GM18873 (cell line): ENCODE measurements around the gene ARHGEF4.
"Not testable (repeated sequence)": the region's sequence is repeated elsewhere in the genome, so short reads cannot be mapped to it uniquely, and the experiment has no call there.

ENCODE experiments used
- ATAC-seq: cut with Tn5 transposase; IDR thresholded peaks from one replicate; pipeline ENCODE4 v1.9.1; 2021; ENCODE audit warnings: mild to moderate bottlenecking, moderate library complexity, moderate number of reproducible peaks; ENCODE audit not compliant: unreplicated experiment, low FRiP score

ARHGEF4 gene

DNA sequence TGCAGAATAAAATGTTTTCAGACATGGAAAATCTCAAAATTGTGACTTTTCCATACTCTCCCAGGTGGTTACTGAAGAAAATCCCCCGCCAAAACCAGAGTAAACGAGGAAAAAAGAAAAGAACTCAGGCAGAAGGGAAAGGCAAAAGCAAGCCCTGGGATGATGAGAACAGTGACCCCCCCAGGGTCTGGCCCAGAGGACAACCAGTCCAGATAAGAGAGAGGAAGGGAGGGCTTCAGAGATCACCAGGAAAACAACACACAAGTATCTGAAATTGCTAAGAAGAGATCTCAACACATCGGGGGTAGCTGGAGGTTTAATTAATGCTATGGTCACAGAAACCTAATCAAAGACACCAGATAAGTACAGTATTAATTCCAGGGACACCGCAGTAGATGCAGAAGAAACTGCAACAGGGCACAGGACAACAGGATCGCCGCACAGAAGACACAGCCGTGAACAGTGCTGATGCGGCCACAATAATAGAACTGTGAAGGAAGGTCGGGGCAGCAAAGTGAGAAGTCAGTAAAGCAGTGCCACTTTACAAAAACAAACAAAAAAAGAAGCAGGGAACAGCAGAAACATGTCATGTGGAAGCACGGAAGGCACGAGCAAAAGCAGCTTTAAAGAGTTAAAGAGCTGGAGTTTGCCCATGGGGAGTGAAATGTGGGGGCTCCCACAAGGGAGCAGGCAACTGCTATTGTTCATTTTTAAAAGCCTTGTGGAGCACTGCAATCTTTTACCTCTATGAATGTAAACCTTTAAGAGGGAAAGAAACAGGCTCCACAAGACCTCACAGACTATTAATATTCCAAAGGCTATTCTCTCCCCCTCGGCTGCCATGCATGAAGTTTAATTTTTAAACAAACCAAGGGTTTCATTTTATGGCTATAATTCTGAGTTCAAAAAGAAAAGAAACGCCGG, 228.1 kb downstream of the ARHGEF4 start:
- ATAC-seq = no peak

GRCh38 chr2:131067465-131068125, 230.9 kb downstream of the ARHGEF4 start:
- ATAC-seq = no peak

DNA sequence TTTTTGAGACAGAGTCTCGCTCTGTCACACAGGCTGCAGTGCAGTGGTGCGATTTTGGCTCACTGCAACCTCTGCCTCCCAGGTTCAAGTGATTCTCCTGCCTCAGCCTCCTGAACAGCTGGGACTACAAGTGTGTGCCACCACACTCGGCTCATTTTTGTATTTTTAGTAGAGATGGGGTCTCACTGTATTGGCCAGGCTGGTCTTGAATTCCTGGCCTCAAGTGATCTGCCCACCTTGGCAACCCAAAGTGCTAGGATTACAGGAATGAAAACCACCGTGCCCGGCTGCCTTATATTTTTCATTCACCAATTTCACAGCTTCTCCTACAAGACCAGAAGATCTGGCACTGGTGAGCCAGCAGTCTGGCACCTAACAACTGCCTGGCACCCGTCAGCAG, 231.5 kb downstream of the ARHGEF4 start:
- not testable (repeated sequence) for ATAC-seq

DNA sequence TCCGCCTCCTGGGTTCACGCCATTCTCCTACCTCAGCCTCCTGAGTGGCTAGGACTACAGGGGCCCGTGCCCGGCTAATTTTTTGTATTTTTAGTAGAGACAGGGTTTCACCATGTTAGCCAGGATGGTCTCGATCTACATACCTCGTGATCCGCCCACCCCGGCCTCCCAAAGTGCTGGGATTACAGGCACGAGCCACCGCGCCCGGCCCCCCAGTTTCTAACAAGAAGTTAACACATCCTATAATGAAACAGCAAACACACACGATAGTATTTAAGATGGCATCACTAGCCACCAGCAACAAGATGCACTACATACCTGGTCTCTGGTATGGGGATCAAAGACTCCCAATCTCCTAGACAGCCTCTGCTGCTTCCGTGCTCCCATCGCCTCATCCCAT, 238.9 kb downstream of the ARHGEF4 start:
- ATAC-seq = not testable (repeated sequence)

GRCh38 chr2:131076707-131077106, 240.0 kb downstream of the ARHGEF4 start:
- ATAC-seq = no peak

GRCh38 chr2:131077182-131077846, 240.6 kb downstream of the ARHGEF4 start:
- ATAC-seq = no peak

GRCh38 chr2:131077966-131078365, 241.3 kb downstream of the ARHGEF4 start:
- no peak for ATAC-seq

DNA sequence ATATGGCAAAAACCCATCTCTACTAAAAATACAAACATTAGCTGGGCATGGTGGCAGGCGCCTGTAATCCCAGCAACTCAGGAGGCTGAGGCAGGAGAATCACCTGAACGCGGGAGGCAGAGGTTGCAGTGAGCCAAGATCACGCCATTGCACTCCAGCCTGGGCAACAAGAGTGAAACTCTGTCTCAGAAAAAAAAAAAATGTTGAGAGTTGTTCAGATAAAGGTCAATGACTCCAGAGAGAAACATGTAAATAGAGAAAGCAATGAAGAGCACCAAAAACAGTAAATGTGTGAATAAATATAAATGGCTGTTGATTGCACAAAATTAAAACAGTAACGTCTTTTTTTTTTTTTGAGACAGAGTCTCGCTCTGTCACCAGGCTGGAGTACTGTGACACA, 243.2 kb downstream of the ARHGEF4 start:
- not testable (repeated sequence) for ATAC-seq

GRCh38 chr2:131081190-131081589, 244.5 kb downstream of the ARHGEF4 start:
- ATAC-seq = no peak

GRCh38 chr2:131085646-131086045, 248.9 kb downstream of the ARHGEF4 start:
- ATAC-seq = no peak

DNA sequence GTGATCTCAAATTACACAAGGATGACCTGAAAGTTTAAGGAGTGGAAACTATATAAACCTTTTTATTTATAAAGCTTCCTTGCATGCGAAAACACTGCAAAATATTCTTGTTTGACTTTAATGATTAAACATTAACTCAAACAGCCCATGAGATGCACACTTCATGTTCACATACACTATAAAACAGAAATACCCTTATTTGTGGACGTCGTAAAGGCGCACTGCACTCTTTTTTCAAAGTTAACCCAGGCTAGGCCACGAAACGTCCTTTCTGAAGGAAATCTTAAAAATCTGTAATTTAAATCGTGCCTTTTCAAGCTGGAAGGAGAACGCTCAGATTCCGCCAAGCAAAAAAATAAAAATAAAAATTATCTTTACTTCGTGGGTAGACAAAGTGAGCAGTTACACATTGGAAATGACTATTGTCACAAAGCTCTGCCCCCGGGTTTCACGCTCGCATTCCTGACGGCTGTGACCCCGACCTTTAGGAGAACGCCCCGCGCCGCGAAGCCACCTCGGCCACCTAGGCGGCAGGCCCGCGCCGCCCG, 255.8 kb downstream of the ARHGEF4 start:
- ATAC-seq = no peak

GRCh38 chr2:131093006-131093695, 256.4 kb downstream of the ARHGEF4 start, which contains the start of gene FAM168B:
TSS of gene FAM168B (minus strand) at chr2:131093460. CDS start at chr2:131082646, 10,814 bp downstream.
- ATAC-seq = peak; percentile 70

GRCh38 chr2:131093696-131094462, 257.2 kb downstream of the ARHGEF4 start:
- peak; percentile 76 for ATAC-seq

DNA sequence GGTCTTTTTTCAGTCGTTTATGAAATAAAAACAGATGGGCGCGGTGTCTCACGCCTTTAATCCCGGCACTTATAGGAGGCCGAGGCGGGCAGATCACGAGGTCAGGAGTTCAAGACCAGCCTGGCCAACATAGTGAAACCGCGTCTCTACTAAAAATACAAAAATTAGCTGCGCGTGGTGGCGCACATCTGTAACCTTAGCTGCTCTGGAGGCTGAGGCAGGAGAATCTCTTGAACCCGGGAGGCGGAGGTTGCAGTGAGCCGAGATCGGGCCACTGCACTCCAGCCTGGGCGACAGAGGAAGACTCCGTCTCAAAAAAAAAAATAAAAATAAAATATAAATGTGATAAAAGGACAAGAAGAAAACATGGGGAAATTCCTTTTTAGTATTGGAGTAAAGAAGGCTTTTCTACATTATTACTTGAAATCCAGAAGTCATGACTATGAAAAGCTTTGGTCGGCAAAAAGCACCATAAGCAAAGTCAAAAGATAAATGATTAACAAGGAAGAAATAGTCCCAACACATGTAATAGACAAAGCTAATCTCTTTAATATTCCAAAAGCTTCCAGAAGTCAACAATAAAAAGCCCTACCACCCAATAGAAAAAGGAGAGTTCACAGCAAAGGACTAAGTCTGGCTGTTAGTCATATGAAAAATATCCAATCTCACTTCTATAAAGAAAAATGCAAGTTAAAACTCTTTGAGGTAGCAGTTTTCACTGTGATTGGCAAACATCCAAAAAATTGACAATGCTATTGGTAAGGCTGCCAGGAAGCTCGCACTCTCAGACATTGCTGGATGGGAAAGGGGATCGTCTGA, 258.0 kb downstream of the ARHGEF4 start:
- no peak for ATAC-seq
